WTC11 (cell line): ENCODE data around the gene ARMC7. TPM values are rescaled to one million over a fixed set of nuclear protein-coding genes. Genes with fewer than 3 reads are reported as not detected.

Experiments
- ATAC-seq: fragments of 200-7000 bp; cut with Tn5 transposase; 2 replicates; pipeline ENCODE4 v1.10.0; 2021; ENCODE audit warnings: mild to moderate bottlenecking, moderate library complexity
- CTCF ChIA-PET: fragments of 300-600 bp; sonication (Branson Sonifier 250); formaldehyde crosslinking; loops from one replicate; lab custom pipeline; 2021; ENCODE audit warnings: antibody characterized with exemption; lab: Charles Lee
- POLR2A ChIA-PET: fragments of 350-600 bp; sonication (Branson Sonifier 250); formaldehyde crosslinking; loops from one replicate; lab custom pipeline; 2021; ENCODE audit warnings: antibody characterized with exemption; lab: Charles Lee
- DNase-seq: peaks from one replicate; pipeline ENCODE4 v3.0.0; 2021; ENCODE audit warnings: low spot score
- H3K27ac Mint-ChIP-seq: 2 replicates; pipeline ENCODE4 v1.8.0; 2021; ENCODE audit warnings: mixed read lengths
- H3K27me3 Mint-ChIP-seq: 2 replicates; pipeline ENCODE4 v1.8.0; 2021; ENCODE audit warnings: low read depth, mild to moderate bottlenecking, moderate library complexity, mixed read lengths
- H3K36me3 Mint-ChIP-seq: 2 replicates; pipeline ENCODE4 v1.8.0; 2021; ENCODE audit warnings: mixed read lengths
- H3K4me1 Mint-ChIP-seq: 2 replicates; pipeline ENCODE4 v1.8.0; 2022; ENCODE audit warnings: mixed read lengths
- H3K4me3 Mint-ChIP-seq: 2 replicates; pipeline ENCODE4 v1.8.0; 2021; ENCODE audit warnings: mild to moderate bottlenecking, moderate library complexity, mixed read lengths
- H3K9me3 Mint-ChIP-seq: 2 replicates; pipeline ENCODE4 v1.8.0; 2021; ENCODE audit warnings: mixed read lengths
- CBFB ChIP-seq: sonication (generic); formaldehyde crosslinking; IDR thresholded peaks from 2 replicates; pipeline ENCODE4 v1.8.1; 2022; ENCODE audit warnings: mild to moderate bottlenecking, low read depth, missing genetic modification reagents
- CDX4 ChIP-seq: fragments of 250-450 bp; sonication (Bioruptor Pico); IDR thresholded peaks from 2 replicates; pipeline ENCODE4 v1.9.0; 2021; ENCODE audit warnings: moderate library complexity, mild to moderate bottlenecking, inconsistent platforms, borderline replicate concordance
- E2F4 ChIP-seq: sonication (generic); formaldehyde crosslinking; IDR thresholded peaks from 2 replicates; pipeline ENCODE4 v1.8.1; 2022; ENCODE audit warnings: low read depth, mild to moderate bottlenecking, moderate library complexity, missing genetic modification reagents, borderline replicate concordance
- GABPB1 ChIP-seq: sonication (generic); formaldehyde crosslinking; IDR thresholded peaks from 2 replicates; pipeline ENCODE4 v1.8.1; 2023; ENCODE audit warnings: mild to moderate bottlenecking, missing genetic modification reagents
- GRHL2 ChIP-seq: fragments of 250-450 bp; sonication (Bioruptor Pico); IDR thresholded peaks from 2 replicates; pipeline ENCODE4 v1.8.0; 2022; ENCODE audit warnings: mild to moderate bottlenecking, moderate library complexity; ENCODE audit not compliant: insufficient replicate concordance, severe bottlenecking
- JUN ChIP-seq: sonication (generic); formaldehyde crosslinking; IDR thresholded peaks from 2 replicates; pipeline ENCODE4 v1.8.0; 2023; ENCODE audit warnings: mild to moderate bottlenecking, missing genetic modification reagents
- NFE2L1 ChIP-seq: sonication (generic); formaldehyde crosslinking; IDR thresholded peaks from 2 replicates; pipeline ENCODE4 v1.8.1; 2023; ENCODE audit warnings: missing genetic modification reagents
- NR3C1 ChIP-seq: sonication (generic); formaldehyde crosslinking; conservative IDR thresholded peaks from 2 replicates; pipeline ENCODE4 v1.8.1; 2023; ENCODE audit warnings: low read depth, mild to moderate bottlenecking, missing genetic modification reagents
- SOX15 ChIP-seq: fragments of 250-450 bp; sonication (Bioruptor Pico); IDR thresholded peaks from 2 replicates; pipeline ENCODE4 v1.9.0; 2021; ENCODE audit warnings: mild to moderate bottlenecking
- USF1 ChIP-seq: sonication (generic); formaldehyde crosslinking; IDR thresholded peaks from 2 replicates; pipeline ENCODE4 v1.8.0; 2022; ENCODE audit warnings: mild to moderate bottlenecking, missing genetic modification reagents
- USF2 ChIP-seq: sonication (generic); formaldehyde crosslinking; IDR thresholded peaks from 2 replicates; pipeline ENCODE4 v1.8.1; 2023; ENCODE audit warnings: mild to moderate bottlenecking, missing genetic modification reagents, moderate library complexity
- ZNF396 ChIP-seq: fragments of 250-450 bp; sonication (Bioruptor Pico); IDR thresholded peaks from 2 replicates; pipeline ENCODE4 v1.8.0; 2021; ENCODE audit warnings: mild to moderate bottlenecking, moderate library complexity, borderline replicate concordance
- ZNF671 ChIP-seq: fragments of 250-450 bp; sonication (Bioruptor Pico); IDR thresholded peaks from 2 replicates; pipeline ENCODE4 v1.8.0; 2021; ENCODE audit warnings: mild to moderate bottlenecking
- total RNA-seq: library from RNA; stranded (reverse); gene quantifications from 3 replicates; pipeline ENCODE4 v1.2.3, GENCODE V29; 2021
- TF ChIP-seq, protein P1 (sequence below): sonication (generic); formaldehyde crosslinking; IDR thresholded peaks from 2 replicates; pipeline ENCODE4 v1.8.0; 2022; ENCODE audit warnings: mild to moderate bottlenecking, missing genetic modification reagents
- TF ChIP-seq, protein P2 (sequence below): sonication (generic); formaldehyde crosslinking; IDR thresholded peaks from 2 replicates; pipeline ENCODE4 v1.8.0; 2023; ENCODE audit warnings: mild to moderate bottlenecking, missing genetic modification reagents
- TF ChIP-seq, protein P3 (sequence below): sonication (generic); formaldehyde crosslinking; IDR thresholded peaks from 2 replicates; pipeline ENCODE4 v1.8.0; 2023; ENCODE audit warnings: missing genetic modification reagents, mild to moderate bottlenecking, borderline replicate concordance

ARMC7 gene
- total RNA-seq, 1 experiment from 2014 or later: 13.2 TPM

- H3K36me3 Mint-ChIP-seq: peaks cover 27% of the 10 kb centered on the region
- TF ChIP-seq GABPB1 (CRISPR knock-in tag) (peak; percentile 53; the same call in 1 of the 2 replicates), USF1 (no peak), E2F4 (CRISPR knock-in tag) (no peak), USF2 (CRISPR knock-in tag) (no peak), NR3C1 (CRISPR knock-in tag) (no peak)
- TF ChIP-seq, protein P1, sequence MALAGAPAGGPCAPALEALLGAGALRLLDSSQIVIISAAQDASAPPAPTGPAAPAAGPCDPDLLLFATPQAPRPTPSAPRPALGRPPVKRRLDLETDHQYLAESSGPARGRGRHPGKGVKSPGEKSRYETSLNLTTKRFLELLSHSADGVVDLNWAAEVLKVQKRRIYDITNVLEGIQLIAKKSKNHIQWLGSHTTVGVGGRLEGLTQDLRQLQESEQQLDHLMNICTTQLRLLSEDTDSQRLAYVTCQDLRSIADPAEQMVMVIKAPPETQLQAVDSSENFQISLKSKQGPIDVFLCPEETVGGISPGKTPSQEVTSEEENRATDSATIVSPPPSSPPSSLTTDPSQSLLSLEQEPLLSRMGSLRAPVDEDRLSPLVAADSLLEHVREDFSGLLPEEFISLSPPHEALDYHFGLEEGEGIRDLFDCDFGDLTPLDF (CRISPR knock-in tag): no peak
- TF ChIP-seq, all 79 proteins: peak for 1
- Mint-ChIP-seq H3K4me3 (no peak overlapping the region), H3K27me3 (no peaks in the 10 kb centered on the region), H3K4me1 (peaks cover 21% of the 10 kb centered on the region), H3K27ac (peak overlapping the region; percentile 84), H3K9me3 (no peaks in the 10 kb centered on the region)
- DNase-seq (no peak), ATAC-seq (peak; percentile 19)
- CTCF ChIA-PET: interaction anchor here (0.6 to 4.1 kb wide), 6 partner anchors 8 to 143 kb away, joined by 3 to 18 read pairs (median 6); partner anchors contain the start of gene SLC16A5
- POLR2A ChIA-PET: interaction anchor here (0.6 to 1.5 kb wide), 3 partner anchors 9 to 280 kb away, joined by 3 to 4 read pairs (median 3); partner anchors contain the start of gene ARMC7
Measured at GRCh38 chr17:75096082-75096625, 13.6 kb upstream of the ARMC7 start.

GRCh38 chr17:75097865-75098264, 11.9 kb upstream of the ARMC7 start:
- no peak for TF ChIP-seq E2F4 (CRISPR knock-in tag)
- no peak for TF ChIP-seq CBFB (CRISPR knock-in tag)
- TF ChIP-seq, protein P2, sequence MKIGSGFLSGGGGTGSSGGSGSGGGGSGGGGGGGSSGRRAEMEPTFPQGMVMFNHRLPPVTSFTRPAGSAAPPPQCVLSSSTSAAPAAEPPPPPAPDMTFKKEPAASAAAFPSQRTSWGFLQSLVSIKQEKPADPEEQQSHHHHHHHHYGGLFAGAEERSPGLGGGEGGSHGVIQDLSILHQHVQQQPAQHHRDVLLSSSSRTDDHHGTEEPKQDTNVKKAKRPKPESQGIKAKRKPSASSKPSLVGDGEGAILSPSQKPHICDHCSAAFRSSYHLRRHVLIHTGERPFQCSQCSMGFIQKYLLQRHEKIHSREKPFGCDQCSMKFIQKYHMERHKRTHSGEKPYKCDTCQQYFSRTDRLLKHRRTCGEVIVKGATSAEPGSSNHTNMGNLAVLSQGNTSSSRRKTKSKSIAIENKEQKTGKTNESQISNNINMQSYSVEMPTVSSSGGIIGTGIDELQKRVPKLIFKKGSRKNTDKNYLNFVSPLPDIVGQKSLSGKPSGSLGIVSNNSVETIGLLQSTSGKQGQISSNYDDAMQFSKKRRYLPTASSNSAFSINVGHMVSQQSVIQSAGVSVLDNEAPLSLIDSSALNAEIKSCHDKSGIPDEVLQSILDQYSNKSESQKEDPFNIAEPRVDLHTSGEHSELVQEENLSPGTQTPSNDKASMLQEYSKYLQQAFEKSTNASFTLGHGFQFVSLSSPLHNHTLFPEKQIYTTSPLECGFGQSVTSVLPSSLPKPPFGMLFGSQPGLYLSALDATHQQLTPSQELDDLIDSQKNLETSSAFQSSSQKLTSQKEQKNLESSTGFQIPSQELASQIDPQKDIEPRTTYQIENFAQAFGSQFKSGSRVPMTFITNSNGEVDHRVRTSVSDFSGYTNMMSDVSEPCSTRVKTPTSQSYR (CRISPR knock-in tag): no peak
- TF ChIP-seq USF2 (CRISPR knock-in tag): no peak
- TF ChIP-seq JUN (CRISPR knock-in tag): no peak
- TF ChIP-seq SOX15: no peak
- TF ChIP-seq, protein P3, sequence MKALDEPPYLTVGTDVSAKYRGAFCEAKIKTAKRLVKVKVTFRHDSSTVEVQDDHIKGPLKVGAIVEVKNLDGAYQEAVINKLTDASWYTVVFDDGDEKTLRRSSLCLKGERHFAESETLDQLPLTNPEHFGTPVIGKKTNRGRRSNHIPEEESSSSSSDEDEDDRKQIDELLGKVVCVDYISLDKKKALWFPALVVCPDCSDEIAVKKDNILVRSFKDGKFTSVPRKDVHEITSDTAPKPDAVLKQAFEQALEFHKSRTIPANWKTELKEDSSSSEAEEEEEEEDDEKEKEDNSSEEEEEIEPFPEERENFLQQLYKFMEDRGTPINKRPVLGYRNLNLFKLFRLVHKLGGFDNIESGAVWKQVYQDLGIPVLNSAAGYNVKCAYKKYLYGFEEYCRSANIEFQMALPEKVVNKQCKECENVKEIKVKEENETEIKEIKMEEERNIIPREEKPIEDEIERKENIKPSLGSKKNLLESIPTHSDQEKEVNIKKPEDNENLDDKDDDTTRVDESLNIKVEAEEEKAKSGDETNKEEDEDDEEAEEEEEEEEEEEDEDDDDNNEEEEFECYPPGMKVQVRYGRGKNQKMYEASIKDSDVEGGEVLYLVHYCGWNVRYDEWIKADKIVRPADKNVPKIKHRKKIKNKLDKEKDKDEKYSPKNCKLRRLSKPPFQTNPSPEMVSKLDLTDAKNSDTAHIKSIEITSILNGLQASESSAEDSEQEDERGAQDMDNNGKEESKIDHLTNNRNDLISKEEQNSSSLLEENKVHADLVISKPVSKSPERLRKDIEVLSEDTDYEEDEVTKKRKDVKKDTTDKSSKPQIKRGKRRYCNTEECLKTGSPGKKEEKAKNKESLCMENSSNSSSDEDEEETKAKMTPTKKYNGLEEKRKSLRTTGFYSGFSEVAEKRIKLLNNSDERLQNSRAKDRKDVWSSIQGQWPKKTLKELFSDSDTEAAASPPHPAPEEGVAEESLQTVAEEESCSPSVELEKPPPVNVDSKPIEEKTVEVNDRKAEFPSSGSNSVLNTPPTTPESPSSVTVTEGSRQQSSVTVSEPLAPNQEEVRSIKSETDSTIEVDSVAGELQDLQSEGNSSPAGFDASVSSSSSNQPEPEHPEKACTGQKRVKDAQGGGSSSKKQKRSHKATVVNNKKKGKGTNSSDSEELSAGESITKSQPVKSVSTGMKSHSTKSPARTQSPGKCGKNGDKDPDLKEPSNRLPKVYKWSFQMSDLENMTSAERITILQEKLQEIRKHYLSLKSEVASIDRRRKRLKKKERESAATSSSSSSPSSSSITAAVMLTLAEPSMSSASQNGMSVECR (CRISPR knock-in tag): no peak
- TF ChIP-seq ZNF671: no peak
- TF ChIP-seq USF1: no peak
- no peak for TF ChIP-seq NFE2L1 (CRISPR knock-in tag)
- TF ChIP-seq GRHL2 (CRISPR knock-in tag): no peak
- no peak for TF ChIP-seq ZNF396 (CRISPR knock-in tag)
- no peak for TF ChIP-seq CDX4 (CRISPR knock-in tag)
- Mint-ChIP-seq H3K27ac (no peak overlapping the region), H3K9me3 (no peaks in the 10 kb centered on the region), H3K4me3 (no peak overlapping the region), H3K4me1 (peaks cover 12% of the 10 kb centered on the region), H3K27me3 (no peaks in the 10 kb centered on the region), H3K36me3 (peaks cover 27% of the 10 kb centered on the region)
- ChIA-PET POLR2A (no interaction called here), CTCF (interaction anchor here (1.7 kb wide), 1 partner anchor 16 kb away, joined by 5 read pairs; no protein-coding TSS in a partner anchor)
- DNase-seq (no peak), ATAC-seq (no peak)
